Measurements from ENCODE around the gene EIF3D. TPM values are rescaled to one million over a fixed set of nuclear protein-coding genes. Genes with fewer than 3 reads are reported as not detected.

EIF3D gene
- total and polyA plus RNA-seq, 2 donors from 2014 or later, result 129 to 140 TPM

- Histone ChIP-seq H3K27me3 (ENCODE audit: control insufficient read depth, insufficient read depth, low read length) (no peaks in the 10 kb centered on the region), H3K4me3 (ENCODE audit: low read length in 3 of 3) (no peak overlapping the region), H3K4me1 (ENCODE audit: control insufficient read depth in 2 of 3, insufficient read depth in 2 of 3, low read depth in 1 of 3, low read length in 3 of 3) (no peaks in the 10 kb centered on the region), H3K9ac (ENCODE audit: low read length in 3 of 3) (no peak overlapping the region), H3K27ac (ENCODE audit: low read depth in 2 of 2, low read length in 2 of 2) (no peak overlapping the region), H3K36me3 (ENCODE audit: control insufficient read depth in 2 of 3, insufficient read depth in 3 of 3, low read length in 3 of 3) (no peaks in the 10 kb centered on the region), H3K9me3 (ENCODE audit: control insufficient read depth in 2 of 3, insufficient read depth in 1 of 3, low read length in 3 of 3) (no peaks in the 10 kb centered on the region)
- no peak for DNase-seq
- no peak for FAIRE-seq
- TF ChIP-seq CTCF (IDR thresholded peaks at IDR 0.05; ENCODE audit: borderline replicate concordance, extremely low read depth, insufficient read depth), result no peak
- intact Hi-C loops (cut with DNase I), result no loop called here
Observed at GRCh38 chr22:36563444-36563843, 34.5 kb upstream of the EIF3D start.

DNA sequence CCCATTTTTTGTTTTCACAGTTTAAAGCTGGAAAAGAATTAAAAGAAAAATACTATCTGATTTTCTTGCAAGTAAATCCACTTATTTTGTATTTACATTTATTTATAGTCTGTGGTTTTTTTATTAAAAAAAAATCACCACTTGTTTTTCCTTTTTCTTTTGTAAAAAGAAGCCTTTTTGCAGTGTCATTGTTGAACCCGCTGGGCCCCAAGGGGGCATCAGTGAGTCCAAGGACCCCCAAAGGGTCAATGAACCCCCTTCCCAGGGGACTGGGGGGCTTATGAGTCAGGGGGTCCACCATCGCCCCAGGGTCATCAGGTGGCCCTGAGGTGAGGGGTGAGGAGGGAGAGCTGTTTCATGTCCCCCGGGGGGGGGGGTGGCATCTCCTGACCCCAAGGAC, 34.0 kb upstream of the EIF3D start:
- Histone ChIP-seq H3K4me3 (ENCODE audit: low read length in 3 of 3) (no peak overlapping the region), H3K36me3 (ENCODE audit: control insufficient read depth in 2 of 3, insufficient read depth in 3 of 3, low read length in 3 of 3) (no peaks in the 10 kb centered on the region), H3K27ac (ENCODE audit: low read depth in 2 of 2, low read length in 2 of 2) (no peak overlapping the region), H3K9me3 (ENCODE audit: control insufficient read depth in 2 of 3, insufficient read depth in 1 of 3, low read length in 3 of 3) (no peaks in the 10 kb centered on the region), H3K4me1 (ENCODE audit: control insufficient read depth in 2 of 3, insufficient read depth in 2 of 3, low read depth in 1 of 3, low read length in 3 of 3) (no peaks in the 10 kb centered on the region), H3K9ac (ENCODE audit: low read length in 3 of 3) (no peak overlapping the region), H3K27me3 (ENCODE audit: control insufficient read depth, insufficient read depth, low read length) (no peaks in the 10 kb centered on the region)
- TF ChIP-seq CTCF (IDR thresholded peaks at IDR 0.05; ENCODE audit: borderline replicate concordance, extremely low read depth, insufficient read depth), result no peak
- DNase-seq (no peak), FAIRE-seq (no peak)
- intact Hi-C loops (cut with DNase I), result no loop called here

DNA sequence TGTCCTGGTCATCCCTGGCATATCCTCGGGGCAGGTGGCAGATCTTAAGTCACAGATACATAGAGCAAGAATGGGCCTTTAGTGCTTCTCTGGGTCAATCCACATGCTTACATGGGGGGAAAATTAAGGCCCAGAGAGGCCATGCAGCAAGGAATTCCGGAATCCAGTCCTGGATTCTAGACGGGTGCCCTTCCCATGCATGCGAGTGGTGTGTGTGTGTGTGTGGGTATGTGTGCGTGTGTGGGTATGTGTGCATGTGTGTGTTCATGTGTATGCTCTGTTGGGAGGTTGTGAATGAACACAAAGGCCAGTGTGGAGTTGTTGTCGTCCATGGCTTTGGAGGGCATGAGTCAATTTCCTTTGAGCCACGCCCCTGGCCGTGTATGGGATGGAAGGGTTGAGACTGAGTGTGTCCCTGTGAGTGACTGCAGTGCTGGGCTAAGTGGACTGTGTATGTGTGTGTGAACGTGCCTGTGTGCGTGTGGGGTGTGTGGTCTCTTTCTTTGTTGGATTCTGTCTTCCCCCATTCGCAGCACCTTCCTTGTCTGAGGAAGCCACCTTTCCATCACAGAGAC, 33.4 kb upstream of the EIF3D start:
- no peaks in the 10 kb centered on the region for H3K4me1 ChIP-seq (ENCODE audit: control insufficient read depth in 2 of 3, insufficient read depth in 2 of 3, low read depth in 1 of 3, low read length in 3 of 3)
- no peaks in the 10 kb centered on the region for H3K27me3 ChIP-seq (ENCODE audit: control insufficient read depth, insufficient read depth, low read length)
- TF ChIP-seq CTCF (IDR thresholded peaks at IDR 0.05; ENCODE audit: borderline replicate concordance, extremely low read depth, insufficient read depth), result no peak
- no peak overlapping the region for H3K4me3 ChIP-seq (ENCODE audit: low read length in 3 of 3)
- no peak overlapping the region for H3K27ac ChIP-seq (ENCODE audit: low read depth in 2 of 2, low read length in 2 of 2)
- DNase-seq, result no peak
- FAIRE-seq, result no peak
- intact Hi-C loops (cut with DNase I), result no loop called here
- no peaks in the 10 kb centered on the region for H3K36me3 ChIP-seq (ENCODE audit: control insufficient read depth in 2 of 3, insufficient read depth in 3 of 3, low read length in 3 of 3)
- no peak overlapping the region for H3K9ac ChIP-seq (ENCODE audit: low read length in 3 of 3)
- no peaks in the 10 kb centered on the region for H3K9me3 ChIP-seq (ENCODE audit: control insufficient read depth in 2 of 3, insufficient read depth in 1 of 3, low read length in 3 of 3)

GRCh38 chr22:36561291-36561811, 32.4 kb upstream of the EIF3D start:
- no peak for DNase-seq
- no peak overlapping the region for H3K4me3 ChIP-seq (ENCODE audit: low read length in 3 of 3)
- no peak overlapping the region for H3K27ac ChIP-seq (ENCODE audit: low read depth in 2 of 2, low read length in 2 of 2)
- no peaks in the 10 kb centered on the region for H3K4me1 ChIP-seq (ENCODE audit: control insufficient read depth in 2 of 3, insufficient read depth in 2 of 3, low read depth in 1 of 3, low read length in 3 of 3)
- no peak overlapping the region for H3K9ac ChIP-seq (ENCODE audit: low read length in 3 of 3)
- TF ChIP-seq CTCF (IDR thresholded peaks at IDR 0.05; ENCODE audit: borderline replicate concordance, extremely low read depth, insufficient read depth), result no peak
- FAIRE-seq, result no peak
- no peaks in the 10 kb centered on the region for H3K9me3 ChIP-seq (ENCODE audit: control insufficient read depth in 2 of 3, insufficient read depth in 1 of 3, low read length in 3 of 3)
- intact Hi-C loops (cut with DNase I), result no loop called here
- H3K27me3 ChIP-seq (ENCODE audit: control insufficient read depth, insufficient read depth, low read length), result no peaks in the 10 kb centered on the region
- no peaks in the 10 kb centered on the region for H3K36me3 ChIP-seq (ENCODE audit: control insufficient read depth in 2 of 3, insufficient read depth in 3 of 3, low read length in 3 of 3)
